Adrenal gland (tissue), 5 donors: ENCODE measurements around the gene LGALS4.

Source experiments
- POLR2A ChIP-seq, 2 donors: fragments of 450-650 bp; IDR thresholded peaks; one replicate each; pipeline ENCODE4 v1.6.1; 2017; ENCODE audit warnings: antibody characterized with exemption in 2 of 2, mild to moderate bottlenecking in 2 of 2, moderate library complexity in 1 of 2
- TF ChIP-seq, protein P1 (sequence below), 6 experiments: fragments of 450-650 bp in 4 of 6; fragments of 200-600 bp in 2 of 6; sonication (generic) in 1 of 6; IDR thresholded peaks; 1 replicate in 5 of 6; 2 replicates in 1 of 6; pipeline versions ENCODE4 v1.5.1 to v1.8.0; 2016 to 2021; ENCODE audit warnings: antibody characterized with exemption in 6 of 6, mild to moderate bottlenecking in 2 of 6, moderate library complexity in 1 of 6
- donor health status: DM: no; HTN: no; CAD: no.

GRCh38 chr19:38826856-38827551, 14.3 kb upstream of the LGALS4 start:
- no peak for TF ChIP-seq POLR2A (IDR thresholded peaks at IDR 0.05)
- TF ChIP-seq, protein P1, sequence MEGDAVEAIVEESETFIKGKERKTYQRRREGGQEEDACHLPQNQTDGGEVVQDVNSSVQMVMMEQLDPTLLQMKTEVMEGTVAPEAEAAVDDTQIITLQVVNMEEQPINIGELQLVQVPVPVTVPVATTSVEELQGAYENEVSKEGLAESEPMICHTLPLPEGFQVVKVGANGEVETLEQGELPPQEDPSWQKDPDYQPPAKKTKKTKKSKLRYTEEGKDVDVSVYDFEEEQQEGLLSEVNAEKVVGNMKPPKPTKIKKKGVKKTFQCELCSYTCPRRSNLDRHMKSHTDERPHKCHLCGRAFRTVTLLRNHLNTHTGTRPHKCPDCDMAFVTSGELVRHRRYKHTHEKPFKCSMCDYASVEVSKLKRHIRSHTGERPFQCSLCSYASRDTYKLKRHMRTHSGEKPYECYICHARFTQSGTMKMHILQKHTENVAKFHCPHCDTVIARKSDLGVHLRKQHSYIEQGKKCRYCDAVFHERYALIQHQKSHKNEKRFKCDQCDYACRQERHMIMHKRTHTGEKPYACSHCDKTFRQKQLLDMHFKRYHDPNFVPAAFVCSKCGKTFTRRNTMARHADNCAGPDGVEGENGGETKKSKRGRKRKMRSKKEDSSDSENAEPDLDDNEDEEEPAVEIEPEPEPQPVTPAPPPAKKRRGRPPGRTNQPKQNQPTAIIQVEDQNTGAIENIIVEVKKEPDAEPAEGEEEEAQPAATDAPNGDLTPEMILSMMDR (IDR thresholded peaks at IDR 0.05): no peak
